HK-2 (cell line): ENCODE measurements around the gene MOK.

Experiments used
- DNase-seq: peaks from one replicate; pipeline ENCODE4 v3.0.0-alpha.2; 2018; ENCODE audit not compliant: unreplicated experiment

MOK gene

GRCh38 chr14:102223682-102224081, 81.3 kb downstream of the MOK start:
- DNase-seq: no peak

GRCh38 chr14:102222751-102223150, 82.2 kb downstream of the MOK start:
- DNase-seq: no peak

GRCh38 chr14:102222009-102222575, 82.9 kb downstream of the MOK start:
- no peak for DNase-seq

GRCh38 chr14:102221026-102221425, 83.9 kb downstream of the MOK start:
- DNase-seq: no peak

GRCh38 chr14:102220031-102220430, 84.9 kb downstream of the MOK start:
- DNase-seq: no peak

- no peak for DNase-seq
Observed at GRCh38 chr14:102219316-102219715, 85.6 kb downstream of the MOK start.

GRCh38 chr14:102218688-102219087, 86.3 kb downstream of the MOK start:
- no peak for DNase-seq

GRCh38 chr14:102217987-102218421, 87.0 kb downstream of the MOK start:
- no peak for DNase-seq

- DNase-seq: no peak
Observed at GRCh38 chr14:102217399-102217798, 87.6 kb downstream of the MOK start.

- no peak for DNase-seq
Observed at GRCh38 chr14:102215576-102216250, 89.3 kb downstream of the MOK start.

GRCh38 chr14:102215071-102215470, 89.9 kb downstream of the MOK start:
- DNase-seq: no peak

GRCh38 chr14:102213984-102214658, 90.8 kb downstream of the MOK start:
- DNase-seq: no peak

- no peak for DNase-seq
Observed at GRCh38 chr14:102213470-102213869, 91.5 kb downstream of the MOK start.

- DNase-seq: no peak
Observed at GRCh38 chr14:102212845-102213244, 92.1 kb downstream of the MOK start.

GRCh38 chr14:102212356-102212755, 92.6 kb downstream of the MOK start:
- DNase-seq: no peak

- no peak for DNase-seq
Observed at GRCh38 chr14:102211240-102211639, 93.7 kb downstream of the MOK start.

GRCh38 chr14:102210421-102211042, 94.4 kb downstream of the MOK start:
- no peak for DNase-seq

- no peak for DNase-seq
Observed at GRCh38 chr14:102209224-102209966, 95.6 kb downstream of the MOK start.

GRCh38 chr14:102208741-102209140, 96.2 kb downstream of the MOK start:
- no peak for DNase-seq

GRCh38 chr14:102207831-102208365, 97.1 kb downstream of the MOK start:
- no peak for DNase-seq

- DNase-seq: no peak
Observed at GRCh38 chr14:102206918-102207317, 98.0 kb downstream of the MOK start.

GRCh38 chr14:102205560-102205959, 99.4 kb downstream of the MOK start:
- no peak for DNase-seq
